ENCODE measurements around the gene NUDT15.

NUDT15 gene

GRCh38 chr13:48074006-48074405, 36.5 kb downstream of the NUDT15 start:
- no peak for TF ChIP-seq CTCF (IDR thresholded peaks at IDR 0.05; ENCODE audit: insufficient read depth, low read depth, low read length, missing control alignments)
- DNase-seq (ENCODE audit: low read depth), result no peak
- H3K4me3 ChIP-seq (ENCODE audit: low read depth, low read length), result no peak overlapping the region

GRCh38 chr13:48078251-48078656, 40.7 kb downstream of the NUDT15 start:
- no peak overlapping the region for H3K4me3 ChIP-seq (ENCODE audit: low read depth, low read length)
- peak; percentile 45 for TF ChIP-seq CTCF (IDR thresholded peaks at IDR 0.05; ENCODE audit: insufficient read depth, low read depth, low read length, missing control alignments)
- DNase-seq (ENCODE audit: low read depth), result peak; percentile 81

- no peak for TF ChIP-seq CTCF (IDR thresholded peaks at IDR 0.05; ENCODE audit: insufficient read depth, low read depth, low read length, missing control alignments)
- no peak overlapping the region for H3K4me3 ChIP-seq (ENCODE audit: low read depth, low read length)
- no peak for DNase-seq (ENCODE audit: low read depth)
These were observed 44.2 kb downstream of the NUDT15 start for GRCh38 chr13:48081739-48082138.

GRCh38 chr13:48086272-48086671, 48.7 kb downstream of the NUDT15 start:
- no peak overlapping the region for H3K4me3 ChIP-seq (ENCODE audit: low read depth, low read length)
- no peak for DNase-seq (ENCODE audit: low read depth)
- TF ChIP-seq CTCF (IDR thresholded peaks at IDR 0.05; ENCODE audit: insufficient read depth, low read depth, low read length, missing control alignments), result no peak

- H3K4me3 ChIP-seq (ENCODE audit: low read depth, low read length), result peak overlapping the region; percentile 97
- no peak for DNase-seq (ENCODE audit: low read depth)
- no peak for TF ChIP-seq CTCF (IDR thresholded peaks at IDR 0.05; ENCODE audit: insufficient read depth, low read depth, low read length, missing control alignments)
These were observed 56.1 kb downstream of the NUDT15 start for GRCh38 chr13:48093588-48093987.

- peak overlapping the region; percentile 97 for H3K4me3 ChIP-seq (ENCODE audit: low read depth, low read length)
- DNase-seq (ENCODE audit: low read depth), result peak; percentile 8
- no peak for TF ChIP-seq CTCF (IDR thresholded peaks at IDR 0.05; ENCODE audit: insufficient read depth, low read depth, low read length, missing control alignments)
These were observed 56.9 kb downstream of the NUDT15 start for GRCh38 chr13:48094404-48094780.

- peak; percentile 96 for DNase-seq (ENCODE audit: low read depth)
- H3K4me3 ChIP-seq (ENCODE audit: low read depth, low read length), result peak within 1 kb of the TSS; percentile 97
- TF ChIP-seq CTCF (IDR thresholded peaks at IDR 0.05; ENCODE audit: insufficient read depth, low read depth, low read length, missing control alignments), result peak; percentile 100
These were observed 57.4 kb downstream of the NUDT15 start, which contains the start of gene MED4 for GRCh38 chr13:48094781-48095502. Gene MED4, minus strand, starts transcription at chr13:48095104. Its CDS starts 26 bp downstream, at chr13:48095078.
